HG03196 (cell line): ENCODE results near the gene SAXO2.
"Not testable (repeated sequence)": the region's sequence is repeated elsewhere in the genome, so short reads cannot be mapped to it uniquely, and the experiment has no call there.

Source experiments
- ATAC-seq: cut with Tn5 transposase; IDR thresholded peaks from one replicate; pipeline ENCODE4 v1.9.1; 2021; ENCODE audit not compliant: unreplicated experiment

SAXO2 gene

GRCh38 chr15:82284381-82284780 is 21.8 kb downstream of the SAXO2 start:
- not testable (repeated sequence) for ATAC-seq

GRCh38 chr15:82286475-82286874 is 23.9 kb downstream of the SAXO2 start:
- ATAC-seq, result peak; percentile 95

GRCh38 chr15:82288202-82288601 is 25.6 kb downstream of the SAXO2 start:
- ATAC-seq, result not testable (repeated sequence)

GRCh38 chr15:82292271-82292670 is 29.7 kb downstream of the SAXO2 start:
- ATAC-seq, result no peak

- no peak for ATAC-seq
Measured at GRCh38 chr15:82294061-82294690, 31.6 kb downstream of the SAXO2 start.

GRCh38 chr15:82297546-82297945 is 34.9 kb downstream of the SAXO2 start:
- no peak for ATAC-seq

GRCh38 chr15:82298032-82298431 is 35.4 kb downstream of the SAXO2 start:
- no peak for ATAC-seq

GRCh38 chr15:82298520-82298919 is 35.9 kb downstream of the SAXO2 start:
- ATAC-seq, result no peak

- ATAC-seq, result not testable (repeated sequence)
Measured at GRCh38 chr15:82299511-82299914, 36.9 kb downstream of the SAXO2 start.

- ATAC-seq, result not testable (repeated sequence)
Measured at GRCh38 chr15:82300326-82300725, 37.7 kb downstream of the SAXO2 start.

GRCh38 chr15:82300883-82301282 is 38.3 kb downstream of the SAXO2 start:
- ATAC-seq, result no peak

GRCh38 chr15:82301296-82302016 is 38.8 kb downstream of the SAXO2 start:
- ATAC-seq, result no peak

GRCh38 chr15:82303956-82304777 is 41.5 kb downstream of the SAXO2 start:
- no peak for ATAC-seq

- no peak for ATAC-seq
Measured at GRCh38 chr15:82304778-82305090, 42.1 kb downstream of the SAXO2 start.

GRCh38 chr15:82305621-82306048 is 43.0 kb downstream of the SAXO2 start:
- ATAC-seq, result no peak

- ATAC-seq, result no peak
Measured at GRCh38 chr15:82306791-82307713, 44.4 kb downstream of the SAXO2 start.

- no peak for ATAC-seq
Measured at GRCh38 chr15:82307714-82308081, 45.1 kb downstream of the SAXO2 start.

- ATAC-seq, result no peak
Measured at GRCh38 chr15:82309802-82310201, 47.2 kb downstream of the SAXO2 start.

- ATAC-seq, result not testable (repeated sequence)
Measured at GRCh38 chr15:82311321-82311720, 48.7 kb downstream of the SAXO2 start.

GRCh38 chr15:82312586-82313349 is 50.1 kb downstream of the SAXO2 start:
- no peak for ATAC-seq
